ENCODE results near the gene ARL15.
A peak's percentile ranks its signal among the peaks of the same experiment; 100 is the strongest.

The ARL15 gene

DNA sequence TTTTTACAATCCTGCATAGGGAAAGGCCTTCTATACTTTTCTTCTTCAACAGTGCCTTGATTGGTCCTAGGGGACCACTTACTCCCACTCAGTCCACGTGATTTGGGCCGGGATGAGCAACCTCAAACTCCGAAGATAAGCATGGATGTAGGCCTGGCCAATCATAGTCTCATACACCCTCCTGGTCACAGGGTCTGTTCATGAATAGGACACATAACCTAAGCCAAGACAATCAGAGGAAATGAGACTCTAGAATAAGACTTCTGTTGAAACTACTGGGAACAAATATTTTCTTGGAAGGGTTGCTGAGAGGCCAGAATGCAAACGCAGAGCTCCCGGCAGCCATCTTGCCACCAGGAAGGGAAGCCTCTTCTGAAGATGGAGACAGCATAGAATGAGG is 68.1 kb downstream of the ARL15 start:
- no peak for DNase-seq

- DNase-seq, result peak; percentile 63
Observed at GRCh38 chr5:54234304-54234933, 76.0 kb downstream of the ARL15 start.

- DNase-seq, result no peak
Observed at GRCh38 chr5:54230936-54231685, 79.3 kb downstream of the ARL15 start.

DNA sequence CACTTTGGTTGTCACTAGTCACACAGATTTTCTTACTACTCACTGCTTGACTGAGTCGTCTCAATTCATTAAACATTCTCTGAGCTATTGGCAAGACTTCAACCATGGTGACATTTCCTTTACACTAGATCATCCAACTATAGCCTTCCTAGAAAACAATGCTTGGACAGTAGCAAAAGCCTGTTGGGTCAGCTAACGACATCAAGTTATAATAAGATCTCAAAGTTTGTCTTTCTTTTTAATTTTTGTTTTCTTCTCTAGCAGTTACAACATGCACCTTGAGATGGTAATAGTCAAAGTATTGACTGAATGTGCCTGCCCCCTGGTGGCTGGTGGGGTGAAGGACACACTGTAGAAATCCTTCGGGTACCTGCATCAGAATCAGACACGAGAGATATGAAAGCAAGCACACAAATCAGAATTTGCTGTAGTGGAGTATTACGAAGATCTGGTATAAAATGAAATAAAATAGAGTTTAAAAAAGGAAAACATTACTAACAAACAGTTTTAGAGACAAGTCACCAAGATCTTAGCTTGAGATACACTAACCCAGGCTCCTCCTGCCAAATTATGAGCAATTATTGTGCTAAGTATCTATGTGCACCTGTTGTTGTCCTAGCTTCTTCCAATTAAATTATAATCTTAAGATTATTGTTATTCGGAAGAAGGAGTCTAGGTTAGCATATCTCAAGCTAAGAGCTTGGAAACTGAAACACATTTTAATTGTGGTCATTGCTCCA is 81.2 kb downstream of the ARL15 start:
- DNase-seq, result peak; percentile 36

DNA sequence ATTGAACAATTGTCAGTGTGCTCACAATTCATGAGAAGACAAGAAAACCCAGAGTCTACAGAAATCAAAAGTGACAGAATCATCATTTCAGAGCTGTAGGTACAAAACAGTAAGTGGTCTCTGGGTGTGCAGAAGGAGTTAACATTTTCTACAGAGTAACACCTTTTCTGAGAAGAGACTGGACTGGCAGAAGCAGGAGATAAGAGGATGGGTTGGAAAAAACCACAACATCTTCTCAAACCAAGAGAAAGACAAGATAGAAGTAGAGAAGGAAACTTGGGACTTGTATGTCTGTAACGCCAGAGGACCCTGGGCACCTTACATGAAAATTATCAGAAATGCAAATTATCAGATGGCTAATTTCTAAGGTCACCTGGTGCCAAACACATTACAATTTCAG is 82.6 kb downstream of the ARL15 start:
- DNase-seq, result no peak

DNA sequence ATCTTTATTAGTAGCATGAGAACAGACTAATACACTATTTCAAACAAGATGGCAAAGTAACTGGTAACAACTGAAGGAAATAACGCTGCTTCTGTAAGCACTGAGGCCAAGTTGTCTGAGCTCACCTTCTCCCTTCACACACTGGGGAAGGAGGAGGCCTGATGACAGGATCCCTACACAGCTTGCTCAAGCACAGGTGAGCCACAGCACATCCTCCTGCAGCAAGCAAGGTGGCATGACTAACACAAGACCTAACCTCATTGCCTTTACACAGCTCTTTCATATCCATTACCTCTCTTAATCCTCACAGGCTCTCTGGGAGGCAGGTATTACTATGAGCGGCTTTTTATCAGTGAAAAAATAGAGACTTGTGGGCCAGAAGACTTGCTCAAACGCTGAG is 83.3 kb downstream of the ARL15 start:
- DNase-seq, result no peak

- DNase-seq, result no peak
Observed at GRCh38 chr5:54226215-54226614, 84.2 kb downstream of the ARL15 start.

- DNase-seq, result no peak
Observed at GRCh38 chr5:54224103-54224826, 86.1 kb downstream of the ARL15 start.

DNA sequence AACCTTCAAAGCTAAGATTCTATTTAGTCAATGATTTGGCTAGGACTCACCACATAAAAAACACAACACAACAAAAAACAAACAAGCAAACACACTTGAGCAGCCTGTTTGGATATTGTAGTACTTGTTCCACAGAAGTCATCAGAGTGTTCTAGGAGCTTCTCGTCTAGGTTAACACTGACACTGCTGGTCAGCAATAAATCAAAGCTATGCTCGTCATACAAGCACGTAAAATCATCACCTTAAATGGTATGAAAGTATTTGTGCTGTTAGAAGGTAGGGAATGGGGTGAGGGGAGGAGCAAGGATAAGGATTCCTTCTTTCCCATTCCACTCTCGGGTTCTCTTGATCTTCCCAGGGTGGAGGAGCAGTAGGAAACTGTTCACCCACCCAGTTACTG is 88.0 kb downstream of the ARL15 start:
- DNase-seq, result no peak

DNA sequence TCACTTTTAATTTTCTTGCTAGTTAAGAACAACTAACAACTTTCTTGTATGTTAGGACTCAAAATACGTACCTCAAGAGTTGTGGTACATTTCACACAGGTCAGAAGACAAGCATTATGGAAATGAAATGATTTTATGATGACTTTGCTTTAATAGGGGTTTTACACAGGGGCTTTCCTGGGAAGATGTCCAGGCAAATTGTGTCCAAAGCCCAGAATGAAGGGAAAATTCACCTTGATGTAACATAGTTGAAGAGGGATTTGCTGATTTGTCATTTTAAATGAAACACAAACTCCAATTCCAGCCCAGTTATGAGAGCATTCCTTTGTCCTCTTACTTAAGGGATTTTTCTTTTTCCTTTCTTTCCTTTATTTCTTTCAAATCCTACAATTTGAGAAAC is 89.2 kb downstream of the ARL15 start:
- DNase-seq, result no peak

- DNase-seq, result no peak
Observed at GRCh38 chr5:54220230-54221040, 89.9 kb downstream of the ARL15 start.

DNA sequence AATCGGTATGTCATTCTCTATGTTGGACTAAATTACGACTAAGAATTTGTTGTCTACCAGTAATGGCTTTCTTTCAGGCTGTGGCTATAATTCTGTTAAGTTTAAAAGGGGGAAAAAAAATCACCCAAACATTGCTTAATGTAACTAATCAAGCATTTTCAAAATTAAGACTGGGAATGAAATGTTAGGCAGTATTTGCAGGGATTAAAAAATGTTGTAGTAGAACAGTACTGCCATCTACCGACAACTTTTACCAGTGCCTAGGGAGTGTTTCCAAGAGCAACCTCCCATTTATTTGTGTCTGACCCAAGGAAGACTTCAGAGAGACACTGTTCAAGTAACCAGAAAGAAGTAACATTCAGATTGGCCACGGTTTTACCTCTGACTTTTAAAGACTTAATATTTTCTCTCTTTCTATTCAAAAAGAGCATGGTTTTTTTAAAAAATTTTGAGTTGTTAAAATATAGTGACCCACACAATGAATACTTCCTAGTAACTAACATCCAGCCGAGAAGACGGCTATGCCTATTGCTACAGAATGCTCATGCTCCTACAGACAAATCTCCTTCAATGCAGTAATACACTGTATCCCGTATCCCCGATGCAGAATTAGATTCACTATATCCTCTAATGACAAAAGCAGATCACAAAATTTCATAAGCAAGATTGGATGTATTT is 92.4 kb downstream of the ARL15 start:
- peak; percentile 78 for DNase-seq

DNA sequence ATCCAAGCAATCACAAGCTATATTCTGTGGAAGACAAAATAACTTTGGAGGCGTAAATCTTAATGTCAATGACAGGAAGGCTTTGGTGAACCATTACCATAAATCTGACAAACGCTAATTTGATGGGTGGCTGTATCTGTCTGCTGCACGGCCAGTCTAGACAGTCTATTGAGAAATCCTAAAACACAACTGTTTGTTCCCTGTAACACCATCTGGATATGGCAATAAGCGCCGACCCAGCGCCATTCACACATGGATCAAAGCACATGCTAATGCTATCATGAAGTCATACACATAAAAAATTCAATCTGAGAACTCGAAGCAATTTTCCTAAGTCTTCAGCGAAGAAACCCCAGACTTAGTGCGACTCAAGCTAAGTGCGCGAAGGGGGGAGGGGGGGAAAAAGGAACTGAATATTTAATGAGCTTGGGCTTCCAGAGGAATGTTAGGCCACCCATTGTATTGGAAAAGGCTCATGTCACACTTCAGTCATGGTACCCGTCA is 95.1 kb downstream of the ARL15 start:
- DNase-seq, result peak; percentile 49

DNA sequence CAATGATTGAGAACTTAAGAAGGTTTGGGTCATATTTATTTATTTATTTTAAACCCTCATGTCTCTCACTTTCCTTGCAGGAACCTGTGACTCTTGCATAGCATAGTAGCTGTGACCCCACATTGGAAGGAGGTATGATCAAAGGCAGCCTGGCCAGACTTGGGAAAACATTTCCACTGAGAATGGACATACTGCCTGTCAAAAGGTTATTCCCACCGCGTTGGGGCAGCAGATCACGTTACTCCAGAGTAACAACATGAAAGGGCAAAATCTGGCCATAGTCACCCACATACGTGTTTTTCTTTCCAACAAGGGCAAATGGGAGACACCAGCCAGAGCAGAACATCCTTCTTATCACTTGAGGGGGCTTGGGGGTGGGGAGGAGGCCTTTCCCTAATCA is 95.7 kb downstream of the ARL15 start:
- DNase-seq, result no peak

DNA sequence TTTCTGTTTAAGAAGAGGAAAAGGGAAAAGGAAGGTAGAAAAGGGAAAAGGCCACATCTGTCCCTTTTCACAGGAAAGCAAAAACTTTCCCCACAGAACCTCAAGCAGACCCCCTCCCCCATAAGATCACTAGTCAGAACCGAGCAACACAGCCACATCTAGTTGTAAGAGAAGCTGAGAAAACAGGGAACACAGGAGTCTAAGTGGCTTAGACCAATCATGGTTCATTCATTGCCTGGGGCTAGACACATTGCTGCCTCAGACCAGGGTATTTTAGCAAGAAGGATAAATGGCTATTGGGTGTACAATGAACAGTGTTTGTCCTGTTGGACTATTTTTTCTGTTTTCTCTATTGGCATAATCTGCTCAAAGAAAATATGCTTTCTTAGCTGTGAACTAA is 98.0 kb downstream of the ARL15 start:
- no peak for DNase-seq

DNA sequence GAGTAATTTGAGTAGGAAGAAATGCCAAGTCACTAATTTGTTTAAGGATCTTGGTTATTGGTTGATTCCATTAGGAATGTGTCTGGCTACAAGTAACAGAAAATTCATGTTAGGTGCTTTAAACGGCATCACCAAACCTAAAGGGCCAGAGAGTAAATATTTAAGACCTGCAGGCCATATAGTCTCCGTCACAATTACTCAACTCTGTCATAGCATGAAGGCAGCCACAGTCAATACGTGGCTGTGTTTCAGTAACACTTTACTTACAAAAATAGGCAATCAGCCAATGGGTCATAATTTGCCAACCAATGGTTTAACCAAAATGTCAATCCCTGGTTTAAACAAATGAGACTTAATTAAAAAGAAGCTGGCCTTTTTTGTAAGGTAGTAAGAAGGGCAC is 98.5 kb downstream of the ARL15 start:
- no peak for DNase-seq

- DNase-seq, result no peak
Observed at GRCh38 chr5:54207566-54207965, 102.8 kb downstream of the ARL15 start.

GRCh38 chr5:54206580-54207229 is 103.7 kb downstream of the ARL15 start:
- no peak for DNase-seq

DNA sequence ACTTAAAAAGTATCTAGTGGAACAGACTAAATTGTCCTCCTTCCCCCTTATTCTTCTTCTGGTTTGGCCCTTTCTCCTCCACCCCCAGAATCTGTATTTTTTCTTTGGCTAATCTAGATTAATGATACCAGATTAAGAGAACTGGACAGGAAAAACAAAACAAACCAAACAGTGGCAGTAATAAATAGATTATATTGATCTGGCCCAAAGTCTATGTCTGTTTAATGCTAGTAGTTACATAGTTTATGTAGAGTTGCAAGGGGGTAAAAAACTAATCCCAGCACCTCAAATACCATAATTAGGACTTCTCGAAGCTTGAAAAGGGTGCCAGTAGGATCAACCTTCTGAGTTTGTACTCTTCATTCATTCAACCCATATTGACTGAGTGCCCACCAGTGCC is 104.5 kb downstream of the ARL15 start:
- DNase-seq, result no peak

GRCh38 chr5:54205453-54205852 is 104.9 kb downstream of the ARL15 start:
- no peak for DNase-seq

- no peak for DNase-seq
Observed at GRCh38 chr5:54197018-54197417, 113.4 kb downstream of the ARL15 start.

All from NCI-H1694 treated with DMSO at 0.1 percent for 48 hours (cell line).